ENCODE results near the gene NF2.
A peak's percentile ranks its signal among the peaks of the same experiment; 100 is the strongest.

The NF2 gene

GRCh38 chr22:29615705-29616327 lies 12.4 kb downstream of the NF2 start:
- TF ChIP-seq CTCF (conservative IDR thresholded peaks at IDR 0.05; ENCODE audit: control insufficient read depth, insufficient read depth, low read depth, low read length) = no peak
- DNase-seq (ENCODE audit: low read depth) = no peak
- no peak overlapping the region for H3K4me3 ChIP-seq (ENCODE audit: control insufficient read depth, low read depth, low read length)

GRCh38 chr22:29617922-29618629 lies 14.6 kb downstream of the NF2 start:
- no peak for TF ChIP-seq CTCF (conservative IDR thresholded peaks at IDR 0.05; ENCODE audit: control insufficient read depth, insufficient read depth, low read depth, low read length)
- DNase-seq (ENCODE audit: low read depth) = no peak
- no peak overlapping the region for H3K4me3 ChIP-seq (ENCODE audit: control insufficient read depth, low read depth, low read length)

- TF ChIP-seq CTCF (conservative IDR thresholded peaks at IDR 0.05; ENCODE audit: control insufficient read depth, insufficient read depth, low read depth, low read length) = no peak
- H3K4me3 ChIP-seq (ENCODE audit: control insufficient read depth, low read depth, low read length) = peak overlapping the region; percentile 12
- peak; percentile 93 for DNase-seq (ENCODE audit: low read depth)
Measured at GRCh38 chr22:29621761-29622526, 18.5 kb downstream of the NF2 start.

GRCh38 chr22:29623059-29623458 lies 19.6 kb downstream of the NF2 start:
- DNase-seq (ENCODE audit: low read depth) = no peak
- H3K4me3 ChIP-seq (ENCODE audit: control insufficient read depth, low read depth, low read length) = no peak overlapping the region
- TF ChIP-seq CTCF (conservative IDR thresholded peaks at IDR 0.05; ENCODE audit: control insufficient read depth, insufficient read depth, low read depth, low read length) = no peak

GRCh38 chr22:29623553-29624169 lies 20.2 kb downstream of the NF2 start:
- TF ChIP-seq CTCF (conservative IDR thresholded peaks at IDR 0.05; ENCODE audit: control insufficient read depth, insufficient read depth, low read depth, low read length) = no peak
- H3K4me3 ChIP-seq (ENCODE audit: control insufficient read depth, low read depth, low read length) = no peak overlapping the region
- no peak for DNase-seq (ENCODE audit: low read depth)

- peak; percentile 97 for TF ChIP-seq CTCF (conservative IDR thresholded peaks at IDR 0.05; ENCODE audit: control insufficient read depth, insufficient read depth, low read depth, low read length)
- H3K4me3 ChIP-seq (ENCODE audit: control insufficient read depth, low read depth, low read length) = no peak overlapping the region
- peak; percentile 83 for DNase-seq (ENCODE audit: low read depth)
Measured at GRCh38 chr22:29625090-29625825, 21.8 kb downstream of the NF2 start.
